Activated T-cell treated with anti-CD3 and anti-CD28 coated beads for 1 hour (primary cell): ENCODE measurements around the gene SH2D3C.
A peak's percentile ranks its signal among the peaks of the same experiment; 100 is the strongest.

Experiments
- DNase-seq: peaks from one replicate; pipeline ENCODE4 v3.0.0-alpha.2; 2020; ENCODE audit warnings: low read depth

The SH2D3C gene

GRCh38 chr9:127806871-127807270 is 28.4 kb upstream of the SH2D3C start:
- DNase-seq, result no peak

- DNase-seq, result no peak
Measured at GRCh38 chr9:127805620-127806019, 27.2 kb upstream of the SH2D3C start.

- no peak for DNase-seq
Measured at GRCh38 chr9:127803507-127804352, 25.3 kb upstream of the SH2D3C start.

- peak; percentile 80 for DNase-seq
Measured at GRCh38 chr9:127802576-127803443, 24.3 kb upstream of the SH2D3C start, which contains the start of gene FPGS. Gene FPGS, plus strand, starts transcription at chr9:127802882. Its CDS starts 43 bp downstream, at chr9:127802925.

GRCh38 chr9:127801955-127802575 is 23.6 kb upstream of the SH2D3C start:
- DNase-seq, result no peak

GRCh38 chr9:127796852-127797370 is 18.4 kb upstream of the SH2D3C start:
- no peak for DNase-seq

GRCh38 chr9:127796225-127796813 is 17.9 kb upstream of the SH2D3C start:
- no peak for DNase-seq

GRCh38 chr9:127794001-127794791 is 15.7 kb upstream of the SH2D3C start:
- no peak for DNase-seq

- DNase-seq, result no peak
Measured at GRCh38 chr9:127793093-127793708, 14.7 kb upstream of the SH2D3C start.

GRCh38 chr9:127792417-127793031 is 14.1 kb upstream of the SH2D3C start:
- no peak for DNase-seq

GRCh38 chr9:127791085-127791484 is 12.6 kb upstream of the SH2D3C start:
- no peak for DNase-seq

- DNase-seq, result no peak
Measured at GRCh38 chr9:127790094-127790855, 11.8 kb upstream of the SH2D3C start.

GRCh38 chr9:127789179-127789578 is 10.7 kb upstream of the SH2D3C start:
- no peak for DNase-seq

- DNase-seq, result no peak
Measured at GRCh38 chr9:127788337-127789011, 10.0 kb upstream of the SH2D3C start.

GRCh38 chr9:127786773-127787104 is 8.3 kb upstream of the SH2D3C start:
- DNase-seq, result no peak

- DNase-seq, result peak; percentile 87
Measured at GRCh38 chr9:127785933-127786772, 7.7 kb upstream of the SH2D3C start, which contains the start of gene CDK9. Gene CDK9, plus strand, starts transcription at chr9:127786034. Its CDS starts 115 bp downstream, at chr9:127786149.

GRCh38 chr9:127785023-127785932 is 6.8 kb upstream of the SH2D3C start:
- peak; percentile 87 for DNase-seq
